Measurements from ENCODE around the gene CERK. TPM values are rescaled to one million over a fixed set of nuclear protein-coding genes. Genes with fewer than 3 reads are reported as not detected.

CERK gene
- total RNA-seq, 1 donor from 2014 or later, result 38.4 TPM

DNA sequence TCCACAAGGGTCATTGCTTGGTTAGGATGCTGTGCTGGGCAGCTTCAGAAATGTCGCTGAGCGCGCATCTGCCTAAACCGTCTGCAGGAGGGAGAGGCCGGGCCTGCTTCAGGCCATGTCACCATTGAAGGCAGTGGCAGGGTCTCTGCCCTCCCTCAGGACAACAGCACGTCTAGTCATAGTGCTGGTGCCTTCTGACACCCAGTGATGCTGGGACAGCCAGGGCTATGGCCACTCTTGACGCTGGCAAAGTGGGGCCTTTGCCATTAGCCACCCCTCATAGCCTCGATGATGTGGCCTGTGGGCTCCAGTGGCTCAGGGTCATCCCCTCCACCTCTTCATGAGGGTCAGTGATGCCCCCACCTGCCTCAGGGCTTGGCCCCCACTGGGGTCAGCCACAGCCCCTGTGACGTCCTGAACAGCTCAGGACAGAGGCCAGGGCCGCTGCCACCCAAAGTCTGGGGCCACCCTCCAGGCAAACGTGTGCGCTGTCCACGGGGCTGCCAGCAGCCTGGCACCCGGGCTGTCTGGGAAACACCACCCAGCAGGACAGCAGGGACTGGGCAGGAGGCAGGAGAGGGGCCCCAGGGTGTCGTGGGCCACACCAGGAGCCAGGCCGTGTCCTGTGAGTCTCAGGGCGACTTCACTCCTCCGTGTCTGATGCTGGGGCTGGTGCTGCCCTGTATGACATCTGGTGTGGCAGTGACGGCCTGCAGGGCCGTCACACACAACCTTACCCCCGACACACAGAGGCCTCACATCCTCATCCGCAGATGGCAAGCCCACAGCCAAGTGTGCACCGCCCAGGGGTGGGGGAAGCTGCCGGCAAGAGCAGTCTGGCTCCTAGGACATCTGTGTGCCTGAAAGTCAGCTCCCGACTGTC, 42.5 kb downstream of the CERK start:
- Mint-ChIP-seq H3K27ac (ENCODE audit: unreplicated experiment) (no peak overlapping the region), H3K4me3 (ENCODE audit: unreplicated experiment) (no peak overlapping the region), H3K4me1 (ENCODE audit: unreplicated experiment) (no peaks in the 10 kb centered on the region), H3K36me3 (ENCODE audit: unreplicated experiment) (peaks cover 31% of the 10 kb centered on the region), H3K27me3 (ENCODE audit: unreplicated experiment) (no peaks in the 10 kb centered on the region), H3K9me3 (ENCODE audit: unreplicated experiment) (no peaks in the 10 kb centered on the region)
- TF ChIP-seq, protein P1, sequence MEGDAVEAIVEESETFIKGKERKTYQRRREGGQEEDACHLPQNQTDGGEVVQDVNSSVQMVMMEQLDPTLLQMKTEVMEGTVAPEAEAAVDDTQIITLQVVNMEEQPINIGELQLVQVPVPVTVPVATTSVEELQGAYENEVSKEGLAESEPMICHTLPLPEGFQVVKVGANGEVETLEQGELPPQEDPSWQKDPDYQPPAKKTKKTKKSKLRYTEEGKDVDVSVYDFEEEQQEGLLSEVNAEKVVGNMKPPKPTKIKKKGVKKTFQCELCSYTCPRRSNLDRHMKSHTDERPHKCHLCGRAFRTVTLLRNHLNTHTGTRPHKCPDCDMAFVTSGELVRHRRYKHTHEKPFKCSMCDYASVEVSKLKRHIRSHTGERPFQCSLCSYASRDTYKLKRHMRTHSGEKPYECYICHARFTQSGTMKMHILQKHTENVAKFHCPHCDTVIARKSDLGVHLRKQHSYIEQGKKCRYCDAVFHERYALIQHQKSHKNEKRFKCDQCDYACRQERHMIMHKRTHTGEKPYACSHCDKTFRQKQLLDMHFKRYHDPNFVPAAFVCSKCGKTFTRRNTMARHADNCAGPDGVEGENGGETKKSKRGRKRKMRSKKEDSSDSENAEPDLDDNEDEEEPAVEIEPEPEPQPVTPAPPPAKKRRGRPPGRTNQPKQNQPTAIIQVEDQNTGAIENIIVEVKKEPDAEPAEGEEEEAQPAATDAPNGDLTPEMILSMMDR (IDR thresholded peaks at IDR 0.05), result no peak
- no peak for DNase-seq (ENCODE audit: extremely low spot score, unreplicated experiment)

DNA sequence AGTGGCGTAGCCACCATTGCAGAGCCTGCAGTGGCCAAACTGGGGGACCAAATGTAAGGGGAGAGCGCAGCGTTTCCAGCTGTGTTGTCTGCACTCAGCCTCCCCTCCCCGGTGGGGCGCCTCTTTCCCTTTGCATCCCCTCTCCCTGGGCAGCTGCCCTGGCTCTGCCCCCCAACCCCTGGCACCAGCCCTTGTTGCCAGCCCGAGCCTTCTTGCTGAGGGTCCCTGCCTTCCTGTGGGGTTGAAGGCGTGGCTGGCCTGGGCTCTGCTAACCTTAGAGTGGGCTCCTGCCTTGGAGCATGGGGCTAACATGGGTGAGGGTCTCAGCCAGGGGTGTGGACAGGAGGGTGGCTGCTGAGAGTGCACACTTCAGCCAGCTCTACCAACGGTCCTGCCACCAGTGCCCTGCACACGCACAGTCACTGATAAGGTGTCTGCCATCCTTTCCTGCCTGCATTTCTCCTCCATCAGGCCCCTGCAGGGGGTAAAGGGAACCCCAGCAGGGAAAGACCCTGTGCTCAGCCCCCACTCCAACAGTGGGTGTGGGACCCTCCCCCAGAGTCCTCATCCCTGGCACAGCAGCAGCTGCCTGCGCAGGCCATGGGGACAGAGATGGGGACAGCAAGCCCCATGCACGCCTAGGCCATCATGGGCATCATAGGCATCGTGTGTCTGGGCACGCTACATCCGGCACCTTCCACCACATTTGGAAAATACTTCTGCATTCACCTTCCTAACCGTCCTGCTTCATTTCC, 43.5 kb downstream of the CERK start:
- DNase-seq (ENCODE audit: extremely low spot score, unreplicated experiment), result no peak
- Mint-ChIP-seq H3K4me1 (ENCODE audit: unreplicated experiment) (no peaks in the 10 kb centered on the region), H3K36me3 (ENCODE audit: unreplicated experiment) (peaks cover 33% of the 10 kb centered on the region), H3K9me3 (ENCODE audit: unreplicated experiment) (no peaks in the 10 kb centered on the region), H3K27me3 (ENCODE audit: unreplicated experiment) (no peaks in the 10 kb centered on the region), H3K27ac (ENCODE audit: unreplicated experiment) (no peak overlapping the region), H3K4me3 (ENCODE audit: unreplicated experiment) (no peak overlapping the region)
- TF ChIP-seq, protein P1 (IDR thresholded peaks at IDR 0.05), result no peak

DNA sequence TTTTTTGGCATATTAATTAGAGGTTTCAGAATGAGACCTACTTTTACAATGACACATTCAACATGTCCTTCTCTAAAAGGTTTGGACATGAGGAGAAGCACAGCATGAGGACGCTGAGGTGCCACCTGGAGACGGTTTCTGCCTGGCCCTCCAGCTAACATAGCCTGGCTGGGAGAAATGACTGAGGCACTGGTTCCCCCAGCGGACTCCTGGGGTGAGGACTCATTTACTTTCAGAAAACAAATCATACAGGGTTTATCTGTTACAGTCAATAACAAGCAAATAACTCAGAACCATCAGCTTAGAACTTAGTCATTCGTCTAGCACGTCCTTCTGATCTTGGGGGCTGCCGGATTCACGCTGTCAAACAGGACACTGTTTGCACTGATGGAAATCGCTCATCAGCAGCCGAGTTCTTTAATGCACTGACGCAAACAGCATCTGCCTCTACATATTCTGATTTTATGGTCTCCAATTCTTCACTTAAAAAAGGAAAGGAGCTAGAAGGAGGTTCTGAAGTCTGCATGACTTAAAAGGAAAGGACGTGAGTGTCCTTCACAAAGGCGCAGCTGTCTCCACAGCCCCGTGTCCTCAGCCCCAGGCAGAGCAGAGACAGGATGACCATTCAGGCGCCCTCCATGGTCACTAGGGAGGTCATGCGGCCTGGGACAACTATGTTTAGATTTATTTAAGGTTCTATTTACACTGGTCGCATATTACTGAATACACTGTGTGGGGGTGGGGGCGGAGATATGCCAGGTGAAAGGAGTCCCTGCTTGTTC, 44.2 kb downstream of the CERK start:
- no peaks in the 10 kb centered on the region for H3K4me1 Mint-ChIP-seq (ENCODE audit: unreplicated experiment)
- TF ChIP-seq, protein P1 (IDR thresholded peaks at IDR 0.05), result no peak
- peaks cover 28% of the 10 kb centered on the region for H3K36me3 Mint-ChIP-seq (ENCODE audit: unreplicated experiment)
- no peaks in the 10 kb centered on the region for H3K9me3 Mint-ChIP-seq (ENCODE audit: unreplicated experiment)
- no peak overlapping the region for H3K4me3 Mint-ChIP-seq (ENCODE audit: unreplicated experiment)
- H3K27me3 Mint-ChIP-seq (ENCODE audit: unreplicated experiment), result no peaks in the 10 kb centered on the region
- peak overlapping the region; percentile 31 for H3K27ac Mint-ChIP-seq (ENCODE audit: unreplicated experiment)
- DNase-seq (ENCODE audit: extremely low spot score, unreplicated experiment), result no peak

DNA sequence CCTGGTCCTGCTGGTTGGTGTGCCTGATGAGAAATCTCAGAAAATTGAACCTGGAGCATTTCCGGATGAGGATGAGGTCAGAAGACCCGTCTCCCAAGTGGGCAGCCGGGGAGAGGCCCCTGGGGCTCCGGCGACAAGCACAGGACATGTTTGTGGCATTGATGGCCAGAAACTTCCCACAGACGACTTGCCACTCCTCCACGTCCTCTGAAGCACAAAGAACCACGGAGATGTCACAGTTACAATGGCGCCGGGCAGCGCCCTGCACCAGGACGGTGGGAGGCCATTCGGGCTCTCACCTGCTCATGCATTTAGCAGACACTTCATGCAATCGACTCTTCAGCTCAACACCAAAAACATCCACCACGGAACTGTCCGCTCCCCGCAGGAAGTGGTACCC, 46.5 kb downstream of the CERK start:
- Mint-ChIP-seq H3K36me3 (ENCODE audit: unreplicated experiment) (peaks cover 22% of the 10 kb centered on the region), H3K4me1 (ENCODE audit: unreplicated experiment) (no peaks in the 10 kb centered on the region), H3K9me3 (ENCODE audit: unreplicated experiment) (no peaks in the 10 kb centered on the region), H3K27ac (ENCODE audit: unreplicated experiment) (no peak overlapping the region), H3K4me3 (ENCODE audit: unreplicated experiment) (no peak overlapping the region), H3K27me3 (ENCODE audit: unreplicated experiment) (no peaks in the 10 kb centered on the region)
- no peak for DNase-seq (ENCODE audit: extremely low spot score, unreplicated experiment)
- TF ChIP-seq, protein P1 (IDR thresholded peaks at IDR 0.05), result no peak

Measured in osteocyte (in vitro differentiated cells).